GM18951 (cell line): ENCODE results near the gene ACVR2A.

Experiments used
- POLR2A ChIP-seq: IDR thresholded peaks from 4 replicates; pipeline ENCODE4 v1.6.1; 2011; ENCODE audit warnings: mild to moderate bottlenecking; ENCODE audit not compliant: insufficient read length, insufficient read depth; ENCODE audit errors: extremely low read depth
- in situ Hi-C: fragments of 300-500 bp; cut with MboI; formaldehyde crosslinking; loops from one replicate; pipeline ENCODE4 v1.12.0; 2022; ENCODE audit warnings: low sequenced_read_pairs, mixed read lengths, inconsistent platforms; ENCODE audit not compliant: unreplicated experiment

ACVR2A gene

GRCh38 chr2:147976102-147976501 is 131.3 kb downstream of the ACVR2A start:
- no peak for TF ChIP-seq POLR2A
- in situ Hi-C loops, result loop anchor here (25.0 kb wide), 1 partner anchor 1011 kb away; no protein-coding TSS in a partner anchor

GRCh38 chr2:147977679-147978078 is 132.8 kb downstream of the ACVR2A start:
- in situ Hi-C loops, result loop anchor here (25.0 kb wide), 1 partner anchor 1010 kb away; no protein-coding TSS in a partner anchor
- TF ChIP-seq POLR2A, result no peak
